Tibial nerve (tissue), 4 donors: ENCODE data around the gene ITIH4. TPM values are rescaled to one million over a fixed set of nuclear protein-coding genes. Genes with fewer than 3 reads are reported as not detected.
A peak's percentile ranks its signal among the peaks of the same experiment; 100 is the strongest.

Source experiments
- DNase-seq, 2 donors: peaks; one replicate each; pipeline ENCODE4 v3.0.0-alpha.2; 2019; ENCODE audit warnings: low spot score in 2 of 2
- H3K27ac ChIP-seq, 4 donors: fragments of 200-600 bp; sonication (generic) in 3 of 4; one replicate each; pipeline ENCODE4 v1.5.1; 2017 to 2019; ENCODE audit warnings: mild to moderate bottlenecking in 1 of 4
- H3K27me3 ChIP-seq, 2 donors: fragments of 200-600 bp; sonication (generic) in 1 of 2; one replicate each; pipeline versions ENCODE4 v1.5.1 to v1.6.0; 2017 to 2019
- H3K36me3 ChIP-seq, 3 donors: fragments of 200-600 bp; sonication (generic); one replicate each; pipeline ENCODE4 v1.5.1; 2018 to 2019
- H3K4me1 ChIP-seq, 4 donors: fragments of 200-600 bp; sonication (generic) in 3 of 4; one replicate each; pipeline ENCODE4 v1.5.1; 2017 to 2019
- H3K4me3 ChIP-seq, 4 donors: fragments of 200-600 bp; sonication (generic) in 3 of 4; one replicate each; pipeline ENCODE4 v1.5.1; 2017 to 2019; ENCODE audit warnings: mild to moderate bottlenecking in 1 of 4, moderate library complexity in 1 of 4
- H3K9me3 ChIP-seq, 4 donors: fragments of 200-600 bp; sonication (generic) in 3 of 4; one replicate each; pipeline ENCODE4 v1.5.1; 2017 to 2019
- CTCF ChIP-seq, 5 experiments: fragments of 200-600 bp in 3 of 5; fragments of 450-650 bp in 2 of 5; sonication (generic) in 3 of 5; IDR thresholded peaks; one replicate each; pipeline ENCODE4 v1.5.1; 2016 to 2019; ENCODE audit warnings: antibody characterized with exemption in 5 of 5, mild to moderate bottlenecking in 3 of 5, moderate library complexity in 2 of 5
- EP300 ChIP-seq, 2 donors: sonication (generic); formaldehyde crosslinking; IDR thresholded peaks; one replicate each; pipeline ENCODE4 v1.6.1; 2017; ENCODE audit warnings: antibody characterized with exemption in 2 of 2, mild to moderate bottlenecking in 1 of 2
- POLR2A ChIP-seq, 2 donors: fragments of 450-650 bp; IDR thresholded peaks; one replicate each; pipeline ENCODE4 v1.6.1; 2017; ENCODE audit warnings: antibody characterized with exemption in 2 of 2, mild to moderate bottlenecking in 2 of 2, moderate library complexity in 2 of 2
- WGBS, 2 donors: methylation state at CpG; one replicate each; pipeline ENCODE4 v1.1.5; 2018; 5-methylcytosine and 5-hydroxymethylcytosine counted together
- total RNA-seq, 4 donors: library from RNA; depleted of rRNA; stranded (reverse); fragments of >200 nt; gene quantifications; one replicate each; pipeline ENCODE4 v1.1.0, GENCODE V29; 2016

ITIH4 gene
- total RNA-seq, 4 donors from 2014 or later, result 5.4 to 24.9 (median 10.1) TPM

- TF ChIP-seq CTCF (IDR thresholded peaks at IDR 0.05) (no peak), POLR2A (IDR thresholded peaks at IDR 0.05) (no peak), EP300 (IDR thresholded peaks at IDR 0.05) (no peak)
- WGBS, 2 donors, result 91 to 97% methylated on average over 6 to 10 of the region's 10 CpGs
- peaks cover 0 to 83% (median 0%) of the 10 kb centered on the region in 3 donors for H3K36me3 ChIP-seq
Observed at GRCh38 chr3:52824037-52824436, 6.4 kb downstream of the ITIH4 start.

GRCh38 chr3:52822363-52822762, 8.1 kb downstream of the ITIH4 start:
- no peak for TF ChIP-seq CTCF (IDR thresholded peaks at IDR 0.05)
- TF ChIP-seq EP300 (IDR thresholded peaks at IDR 0.05), result no peak
- TF ChIP-seq POLR2A (IDR thresholded peaks at IDR 0.05), result no peak
- Histone ChIP-seq H3K27me3 (no peaks in the 10 kb centered on the region), H3K4me1 (no peaks in the 10 kb centered on the region), H3K27ac (no peak overlapping the region), H3K36me3 (peaks cover 0 to 89% (median 0%) of the 10 kb centered on the region in 3 donors), H3K4me3 (no peak overlapping the region), H3K9me3 (no peaks in the 10 kb centered on the region)
- no peak for DNase-seq
- WGBS, 2 donors, result 76 to 80% methylated on average over 5 of the region's 5 CpGs

More at GRCh38 chr3:52824037-52824436, 6.4 kb downstream of the ITIH4 start:
- Histone ChIP-seq H3K4me3 (no peak overlapping the region), H3K27me3 (no peaks in the 10 kb centered on the region), H3K4me1 (no peaks in the 10 kb centered on the region), H3K9me3 (no peaks in the 10 kb centered on the region), H3K27ac (no peak overlapping the region)
- DNase-seq, result no peak

- H3K4me3 ChIP-seq, result no peak overlapping the region
- 54 to 55% methylated on average over 11 of the region's 11 CpGs for WGBS, 2 donors
- peaks cover 0 to 81% (median 0%) of the 10 kb centered on the region in 3 donors for H3K36me3 ChIP-seq
- no peaks in the 10 kb centered on the region for H3K27me3 ChIP-seq
- no peak for DNase-seq
- TF ChIP-seq CTCF (IDR thresholded peaks at IDR 0.05) (peak; percentile 23 to 39 (median 28)), POLR2A (IDR thresholded peaks at IDR 0.05) (no peak)
- no peaks in the 10 kb centered on the region for H3K4me1 ChIP-seq
- H3K27ac ChIP-seq, result no peak overlapping the region
- H3K9me3 ChIP-seq, result no peaks in the 10 kb centered on the region
Observed at GRCh38 chr3:52820736-52821135, 9.7 kb downstream of the ITIH4 start.

GRCh38 chr3:52819936-52820335, 10.5 kb downstream of the ITIH4 start:
- H3K4me3 ChIP-seq, result no peak overlapping the region
- TF ChIP-seq EP300 (IDR thresholded peaks at IDR 0.05) (no peak), POLR2A (IDR thresholded peaks at IDR 0.05) (no peak), CTCF (IDR thresholded peaks at IDR 0.05) (no peak)
- peaks cover 0 to 75% (median 0%) of the 10 kb centered on the region in 3 donors for H3K36me3 ChIP-seq
- no peaks in the 10 kb centered on the region for H3K9me3 ChIP-seq
- WGBS, 2 donors, result 71 to 79% methylated on average over 2 of the region's 2 CpGs
- no peak overlapping the region for H3K27ac ChIP-seq
- no peaks in the 10 kb centered on the region for H3K27me3 ChIP-seq
- H3K4me1 ChIP-seq, result no peaks in the 10 kb centered on the region
- DNase-seq, result no peak

- no peak for TF ChIP-seq POLR2A (IDR thresholded peaks at IDR 0.05)
- DNase-seq, result no peak
- 85 to 91% methylated on average over 6 to 7 of the region's 7 CpGs for WGBS, 2 donors
- Histone ChIP-seq H3K9me3 (no peaks in the 10 kb centered on the region), H3K4me3 (no peak overlapping the region), H3K4me1 (no peaks in the 10 kb centered on the region), H3K27ac (no peak overlapping the region), H3K27me3 (no peaks in the 10 kb centered on the region), H3K36me3 (peaks cover 0 to 69% (median 0%) of the 10 kb centered on the region in 3 donors)
Observed at GRCh38 chr3:52817860-52818259, 12.6 kb downstream of the ITIH4 start.

GRCh38 chr3:52817221-52817620, 13.3 kb downstream of the ITIH4 start:
- TF ChIP-seq EP300 (IDR thresholded peaks at IDR 0.05) (no peak), POLR2A (IDR thresholded peaks at IDR 0.05) (no peak), CTCF (IDR thresholded peaks at IDR 0.05) (no peak)
- Histone ChIP-seq H3K4me3 (no peak overlapping the region), H3K27ac (no peak overlapping the region), H3K36me3 (peaks cover 0 to 63% (median 0%) of the 10 kb centered on the region in 3 donors), H3K9me3 (no peaks in the 10 kb centered on the region), H3K4me1 (no peaks in the 10 kb centered on the region), H3K27me3 (no peaks in the 10 kb centered on the region)
- DNase-seq, result no peak
- WGBS, 2 donors, result 86 to 100% methylated on average over 10 of the region's 10 CpGs
